SKM-1 treated with dmso at 0.1 percent for 144 hours (cell line): Measurements from ENCODE around the gene ZCCHC14.
"Not testable (repeated sequence)": the region's sequence is repeated elsewhere in the genome, so short reads cannot be mapped to it uniquely, and the experiment has no call there.

ENCODE experiments used
- DNase-seq: peaks from one replicate; lab custom pipeline; 2025; ENCODE audit not compliant: unreplicated experiment; lab: John Stamatoyannopoulos, UW

ZCCHC14 gene

GRCh38 chr16:87497767-87498290 is 5.0 kb upstream of the ZCCHC14 start:
- not testable (repeated sequence) for DNase-seq

GRCh38 chr16:87497023-87497766 is 4.4 kb upstream of the ZCCHC14 start:
- not testable (repeated sequence) for DNase-seq

- no peak for DNase-seq
Observed at GRCh38 chr16:87496447-87496801, 3.6 kb upstream of the ZCCHC14 start.

- DNase-seq = no peak
Observed at GRCh38 chr16:87495578-87496446, 3.0 kb upstream of the ZCCHC14 start.

- no peak for DNase-seq
Observed at GRCh38 chr16:87493608-87494280, 920 bp upstream of the ZCCHC14 start.

- no peak for DNase-seq
Observed at GRCh38 chr16:87492291-87492630, 563 bp downstream of the ZCCHC14 start.

- DNase-seq = no peak
Observed at GRCh38 chr16:87491522-87492290, 1.1 kb downstream of the ZCCHC14 start.

GRCh38 chr16:87490799-87491521 is 1.9 kb downstream of the ZCCHC14 start:
- not testable (repeated sequence) for DNase-seq

GRCh38 chr16:87490096-87490798 is 2.6 kb downstream of the ZCCHC14 start:
- DNase-seq = no peak

- no peak for DNase-seq
Observed at GRCh38 chr16:87489434-87490045, 3.3 kb downstream of the ZCCHC14 start.

- not testable (repeated sequence) for DNase-seq
Observed at GRCh38 chr16:87488960-87489359, 3.9 kb downstream of the ZCCHC14 start.

GRCh38 chr16:87487361-87487924 is 5.4 kb downstream of the ZCCHC14 start:
- DNase-seq = no peak

- no peak for DNase-seq
Observed at GRCh38 chr16:87486713-87487247, 6.0 kb downstream of the ZCCHC14 start.

- DNase-seq = no peak
Observed at GRCh38 chr16:87486282-87486681, 6.5 kb downstream of the ZCCHC14 start.

GRCh38 chr16:87485792-87486191 is 7.0 kb downstream of the ZCCHC14 start:
- DNase-seq = not testable (repeated sequence)

GRCh38 chr16:87484487-87485331 is 8.1 kb downstream of the ZCCHC14 start:
- DNase-seq = no peak

- DNase-seq = no peak
Observed at GRCh38 chr16:87483481-87483880, 9.3 kb downstream of the ZCCHC14 start.

- not testable (repeated sequence) for DNase-seq
Observed at GRCh38 chr16:87482670-87483069, 10.2 kb downstream of the ZCCHC14 start.
